GM18951 (cell line): ENCODE results near the gene OCA2.

Experiments
- POLR2A ChIP-seq: IDR thresholded peaks from 4 replicates; pipeline ENCODE4 v1.6.1; 2011; ENCODE audit warnings: mild to moderate bottlenecking; ENCODE audit not compliant: insufficient read length, insufficient read depth; ENCODE audit errors: extremely low read depth
- in situ Hi-C: fragments of 300-500 bp; cut with MboI; formaldehyde crosslinking; loops from one replicate; pipeline ENCODE4 v1.12.0; 2022; ENCODE audit warnings: low sequenced_read_pairs, mixed read lengths, inconsistent platforms; ENCODE audit not compliant: unreplicated experiment

The OCA2 gene

GRCh38 chr15:27871078-27871901 lies 227.8 kb downstream of the OCA2 start:
- in situ Hi-C loops: no loop called here
- no peak for TF ChIP-seq POLR2A

GRCh38 chr15:27870320-27870719 lies 228.8 kb downstream of the OCA2 start:
- no peak for TF ChIP-seq POLR2A
- in situ Hi-C loops: no loop called here

- no peak for TF ChIP-seq POLR2A
- in situ Hi-C loops: no loop called here
Measured at GRCh38 chr15:27869697-27870281, 229.3 kb downstream of the OCA2 start.

- in situ Hi-C loops: no loop called here
- TF ChIP-seq POLR2A: no peak
Measured at GRCh38 chr15:27868828-27869404, 230.2 kb downstream of the OCA2 start.

GRCh38 chr15:27867861-27868260 lies 231.3 kb downstream of the OCA2 start:
- in situ Hi-C loops: no loop called here

GRCh38 chr15:27866505-27867165 lies 232.5 kb downstream of the OCA2 start:
- in situ Hi-C loops: no loop called here
- TF ChIP-seq POLR2A: no peak

More at GRCh38 chr15:27867861-27868260, 231.3 kb downstream of the OCA2 start:
- no peak for TF ChIP-seq POLR2A

GRCh38 chr15:27865926-27866325 lies 233.2 kb downstream of the OCA2 start:
- no peak for TF ChIP-seq POLR2A

GRCh38 chr15:27865323-27865922 lies 233.7 kb downstream of the OCA2 start:
- in situ Hi-C loops: no loop called here
- no peak for TF ChIP-seq POLR2A

More at GRCh38 chr15:27865926-27866325, 233.2 kb downstream of the OCA2 start:
- in situ Hi-C loops: no loop called here

GRCh38 chr15:27864719-27865118 lies 234.4 kb downstream of the OCA2 start:
- in situ Hi-C loops: no loop called here
- no peak for TF ChIP-seq POLR2A

GRCh38 chr15:27864086-27864485 lies 235.0 kb downstream of the OCA2 start:
- in situ Hi-C loops: no loop called here
- TF ChIP-seq POLR2A: no peak

- in situ Hi-C loops: no loop called here
- no peak for TF ChIP-seq POLR2A
Measured at GRCh38 chr15:27863000-27863399, 236.1 kb downstream of the OCA2 start.

GRCh38 chr15:27861171-27861570 lies 237.9 kb downstream of the OCA2 start:
- no peak for TF ChIP-seq POLR2A
- in situ Hi-C loops: no loop called here

GRCh38 chr15:27855137-27855536 lies 244.0 kb downstream of the OCA2 start:
- in situ Hi-C loops: no loop called here
- TF ChIP-seq POLR2A: no peak
